HG03045 (cell line): ENCODE results near the gene FOXC1.

Experiments
- ATAC-seq: cut with Tn5 transposase; IDR thresholded peaks from one replicate; pipeline ENCODE4 v1.9.1; 2021; ENCODE audit warnings: mild to moderate bottlenecking, moderate library complexity; ENCODE audit not compliant: unreplicated experiment

Gene FOXC1

GRCh38 chr6:1609648-1610496, at the start of gene FOXC1:
FOXC1 (plus strand) TSS chr6:1609915; CDS start chr6:1610446, 531 bp downstream.
- ATAC-seq, result peak; percentile 67

GRCh38 chr6:1560281-1561058, 49.2 kb upstream of the FOXC1 start:
- ATAC-seq, result no peak

GRCh38 chr6:1561355-1561754, 48.4 kb upstream of the FOXC1 start:
- ATAC-seq, result no peak

GRCh38 chr6:1562171-1562955, 47.4 kb upstream of the FOXC1 start:
- ATAC-seq, result no peak

- no peak for ATAC-seq
Observed at GRCh38 chr6:1569377-1569776, 40.3 kb upstream of the FOXC1 start.

- ATAC-seq, result no peak
Observed at GRCh38 chr6:1570848-1571247, 38.9 kb upstream of the FOXC1 start.

GRCh38 chr6:1572892-1573291, 36.8 kb upstream of the FOXC1 start:
- no peak for ATAC-seq

GRCh38 chr6:1574083-1574761, 35.5 kb upstream of the FOXC1 start:
- ATAC-seq, result no peak

GRCh38 chr6:1574890-1575209, 34.9 kb upstream of the FOXC1 start:
- ATAC-seq, result no peak

- ATAC-seq, result no peak
Observed at GRCh38 chr6:1575210-1576041, 34.3 kb upstream of the FOXC1 start.

- no peak for ATAC-seq
Observed at GRCh38 chr6:1576166-1576565, 33.5 kb upstream of the FOXC1 start.

- ATAC-seq, result no peak
Observed at GRCh38 chr6:1576711-1577110, 33.0 kb upstream of the FOXC1 start.

- no peak for ATAC-seq
Observed at GRCh38 chr6:1577146-1577680, 32.5 kb upstream of the FOXC1 start.

- ATAC-seq, result no peak
Observed at GRCh38 chr6:1577896-1578745, 31.6 kb upstream of the FOXC1 start.

GRCh38 chr6:1579096-1579495, 30.6 kb upstream of the FOXC1 start:
- no peak for ATAC-seq

GRCh38 chr6:1580109-1580508, 29.6 kb upstream of the FOXC1 start:
- no peak for ATAC-seq

- ATAC-seq, result no peak
Observed at GRCh38 chr6:1580585-1580984, 29.1 kb upstream of the FOXC1 start.

- no peak for ATAC-seq
Observed at GRCh38 chr6:1581120-1581991, 28.4 kb upstream of the FOXC1 start.
